ENCODE data around the gene MDM2.
A peak's percentile ranks its signal among the peaks of the same experiment; 100 is the strongest.
"Not testable (repeated sequence)": the region's sequence is repeated elsewhere in the genome, so short reads cannot be mapped to it uniquely, and the experiment has no call there.

Gene MDM2

DNA sequence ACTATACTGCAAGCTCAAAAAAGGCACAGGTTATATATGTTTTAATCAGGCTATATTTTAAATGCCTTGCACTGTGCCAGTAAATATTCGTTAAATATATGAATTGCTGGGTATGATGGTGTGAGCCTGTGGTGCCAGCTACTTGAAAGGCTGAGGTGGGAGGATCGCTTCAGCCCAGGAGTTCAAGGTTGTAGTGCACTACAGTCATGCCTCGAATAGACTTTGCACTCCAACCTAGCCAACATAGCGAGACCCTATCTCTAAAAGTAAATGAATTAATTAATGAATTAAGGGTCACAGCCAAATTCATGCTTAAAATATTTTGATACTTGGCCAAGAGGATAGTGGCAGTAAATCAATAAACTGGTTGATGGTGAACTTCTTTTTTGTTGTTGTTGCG, 22.2 kb upstream of the MDM2 start:
- no peak for DNase-seq (ENCODE audit: low spot score)

DNA sequence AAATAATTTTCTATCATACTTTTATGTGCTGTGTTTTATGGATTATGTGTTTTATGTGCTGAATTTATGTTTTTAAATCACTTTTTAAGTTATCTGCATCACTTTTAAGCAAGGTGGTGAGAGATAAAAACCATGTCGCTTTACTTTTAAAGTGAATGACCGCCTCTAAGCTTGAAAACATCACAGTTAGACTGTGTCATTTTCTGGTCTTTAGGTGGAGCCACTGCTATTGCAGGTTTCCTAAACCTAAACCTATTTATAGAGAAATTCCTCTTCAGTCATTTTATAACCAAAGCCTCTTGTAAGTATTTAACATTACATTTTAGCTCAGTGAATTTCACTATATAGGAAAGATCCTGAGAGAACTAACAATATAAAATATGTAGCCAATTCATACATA, 21.0 kb upstream of the MDM2 start:
- peak; percentile 25 for DNase-seq (ENCODE audit: low spot score)

DNA sequence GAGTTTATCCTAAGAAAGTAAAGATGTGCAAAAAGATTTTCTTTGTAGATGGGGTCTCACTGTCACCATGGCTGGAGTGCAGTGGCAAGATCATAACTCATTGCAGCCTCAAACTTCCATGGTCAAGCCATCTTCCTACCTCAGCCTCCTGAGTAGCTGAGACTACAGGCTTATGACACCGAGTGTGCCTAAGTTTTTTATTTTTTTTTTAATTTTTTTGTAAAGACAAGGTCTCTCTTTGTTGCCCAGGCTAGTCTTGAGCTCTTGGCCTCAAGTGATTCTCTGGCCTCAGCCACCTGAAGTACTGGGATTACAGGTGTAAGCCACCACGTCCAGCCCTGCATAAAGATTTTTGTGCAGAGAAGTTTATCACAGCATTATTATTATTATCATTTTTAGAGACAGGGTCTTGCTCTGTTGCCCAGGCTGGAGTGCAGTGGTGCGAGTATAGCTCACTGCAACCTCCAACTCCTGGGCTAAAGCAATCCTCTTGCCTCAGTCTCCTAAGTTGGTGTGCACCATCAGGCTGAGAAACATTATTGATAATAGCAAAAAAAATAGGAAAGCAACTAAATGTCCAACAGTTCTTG, 19.3 kb upstream of the MDM2 start:
- DNase-seq (ENCODE audit: low spot score): no peak

DNA sequence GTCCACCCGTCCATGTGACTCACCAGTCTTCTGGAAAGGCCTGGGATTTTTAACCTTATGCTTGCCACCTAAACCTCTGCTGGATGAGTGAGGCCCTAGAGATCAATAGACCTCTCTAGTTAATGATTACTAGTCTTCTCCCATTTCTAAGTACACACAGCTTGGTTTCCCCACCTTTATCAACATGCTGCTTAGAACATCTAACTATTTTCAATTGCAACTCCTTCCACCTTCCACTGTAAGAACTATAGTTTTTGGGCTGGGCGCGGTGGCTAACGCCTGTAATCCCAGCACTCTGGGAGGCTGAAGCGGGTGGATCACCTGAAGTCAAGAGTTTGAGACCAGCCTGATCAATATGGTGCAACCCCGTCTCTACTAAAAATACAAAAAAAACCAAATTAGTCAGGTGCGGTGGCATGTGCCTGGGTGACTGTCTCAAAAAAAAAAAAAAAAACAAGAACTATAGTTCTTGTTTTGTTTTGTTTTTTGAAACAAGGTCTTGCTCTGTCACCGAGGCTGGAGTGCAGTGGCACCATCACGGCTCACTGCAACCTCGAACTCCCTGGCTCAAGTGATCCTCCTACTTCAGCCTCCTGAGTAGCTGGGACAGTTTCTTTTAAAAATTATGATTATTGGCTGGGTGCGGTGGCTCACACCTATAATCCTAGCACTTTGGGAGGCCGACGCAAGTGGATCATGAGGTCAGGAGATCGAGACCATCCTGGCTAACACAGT, 18.7 kb upstream of the MDM2 start:
- no peak for DNase-seq (ENCODE audit: low spot score)

DNA sequence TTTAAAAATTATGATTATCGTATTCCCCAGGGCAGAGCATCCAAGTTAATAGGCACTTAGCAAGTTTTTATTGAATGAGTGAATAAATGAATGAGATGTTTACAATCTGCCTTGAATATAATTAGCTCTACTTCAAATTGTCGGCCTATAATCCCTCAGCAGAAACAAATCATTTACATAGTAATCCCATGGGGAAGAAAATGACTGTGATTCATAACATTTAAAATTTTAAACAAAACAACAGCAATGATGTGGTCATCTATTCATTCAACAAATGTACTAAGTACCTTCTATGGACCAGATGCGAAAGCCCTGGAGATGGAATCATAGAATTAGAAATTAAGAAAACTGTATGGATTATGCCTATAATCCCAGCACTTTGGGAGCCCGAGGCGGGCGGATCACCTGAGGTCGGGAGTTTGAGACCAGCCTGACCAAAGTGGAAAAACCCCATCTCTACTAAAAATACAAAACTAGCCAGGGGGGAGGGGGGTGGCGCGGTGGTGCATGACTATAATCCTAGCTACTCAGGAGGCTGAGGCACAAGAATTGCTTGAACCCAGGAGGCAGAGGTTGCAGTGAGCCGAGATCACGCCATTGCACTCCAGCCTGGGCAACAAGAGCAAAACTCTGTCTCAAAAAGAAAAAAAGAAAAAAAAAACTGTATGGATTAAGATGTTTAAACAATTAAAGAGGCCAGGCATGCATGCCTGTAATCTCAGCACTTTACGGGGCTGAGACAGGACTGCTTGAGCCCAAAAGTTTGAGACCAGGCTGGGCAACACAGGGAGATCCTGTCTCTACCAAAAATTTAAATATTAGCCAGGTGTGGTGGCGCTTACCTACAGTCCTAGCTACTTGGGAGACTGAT, 17.7 kb upstream of the MDM2 start:
- DNase-seq (ENCODE audit: low spot score): no peak

DNA sequence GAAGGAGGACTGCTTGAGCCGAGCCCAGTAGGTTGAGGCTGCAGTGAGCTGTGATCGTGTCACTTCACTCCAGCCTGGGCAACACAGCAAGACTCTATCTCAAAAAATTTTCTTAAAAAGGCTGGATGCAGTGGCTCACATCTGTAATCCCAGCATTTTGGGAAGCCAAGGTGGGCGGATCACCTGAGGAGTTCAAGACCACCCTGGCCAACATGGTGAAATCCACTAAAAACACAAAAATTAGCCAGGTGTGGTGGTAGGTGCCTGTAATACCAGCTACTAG, 17.1 kb upstream of the MDM2 start:
- no peak for DNase-seq (ENCODE audit: low spot score)

DNA sequence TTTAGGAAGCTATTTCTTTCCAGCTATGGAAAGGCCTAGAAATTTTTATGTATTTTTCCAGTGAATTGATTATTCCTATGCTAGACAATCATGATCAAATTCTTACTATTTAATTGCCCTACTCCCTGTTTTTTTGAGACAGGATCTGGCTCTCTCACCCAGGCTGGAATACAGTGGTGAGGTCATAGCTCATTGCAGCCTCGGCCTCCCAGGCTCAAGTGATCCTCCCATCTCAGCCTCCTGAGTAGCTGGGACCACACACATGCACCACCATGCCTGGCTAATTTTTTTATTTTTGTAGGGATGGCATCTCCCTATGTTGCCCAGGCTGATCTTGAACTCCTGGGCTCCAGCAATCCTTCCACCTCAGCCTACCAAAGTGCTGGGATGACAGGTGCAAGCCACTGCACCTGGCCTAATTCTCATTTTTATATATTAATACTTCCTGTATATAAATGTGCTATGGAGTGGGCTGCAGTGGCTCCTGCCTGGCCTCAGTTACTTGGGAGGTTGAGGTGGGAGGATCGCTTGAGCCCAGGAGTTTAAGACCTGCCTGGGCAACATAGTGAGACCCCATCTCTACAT, 16.0 kb upstream of the MDM2 start:
- DNase-seq (ENCODE audit: low spot score): no peak

DNA sequence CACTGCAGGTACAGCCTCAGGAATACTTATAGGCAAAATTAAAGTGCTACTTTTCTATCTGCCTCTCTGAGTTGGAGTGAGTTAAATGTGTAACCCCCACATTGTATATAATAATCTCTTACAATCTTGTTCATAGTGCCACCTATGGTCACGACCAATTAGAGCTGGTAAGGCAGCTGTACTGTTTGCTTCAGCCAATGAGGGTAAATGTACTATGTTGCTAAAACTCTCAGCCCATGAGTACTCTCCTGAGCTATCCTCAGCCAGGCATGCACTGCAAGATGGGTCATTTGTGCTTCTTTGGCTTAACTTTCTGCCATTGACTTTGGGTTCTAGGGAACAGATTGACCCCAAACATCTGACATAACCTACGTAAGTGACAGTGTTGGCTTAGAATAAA, 15.0 kb upstream of the MDM2 start:
- DNase-seq (ENCODE audit: low spot score): peak; percentile 89

DNA sequence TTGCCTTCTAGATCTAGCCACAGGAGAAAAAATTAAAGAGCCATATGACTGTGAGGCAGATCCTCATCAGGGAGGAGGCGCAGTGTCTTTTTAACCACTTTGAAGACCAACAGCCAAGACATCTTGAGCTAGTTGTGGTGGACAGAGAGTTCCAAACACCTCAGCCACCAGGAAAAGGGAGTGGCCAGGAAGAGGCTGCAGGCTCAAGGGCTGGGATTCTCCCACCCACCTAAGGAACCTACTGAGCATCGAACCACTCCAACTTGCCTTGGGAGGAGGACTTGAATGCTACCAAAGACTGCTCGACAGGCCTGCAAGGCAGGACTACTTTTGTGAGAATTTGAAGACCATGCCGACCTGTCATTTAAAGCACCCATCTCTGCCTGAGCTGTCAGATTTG, 14.5 kb upstream of the MDM2 start:
- no peak for DNase-seq (ENCODE audit: low spot score)

DNA sequence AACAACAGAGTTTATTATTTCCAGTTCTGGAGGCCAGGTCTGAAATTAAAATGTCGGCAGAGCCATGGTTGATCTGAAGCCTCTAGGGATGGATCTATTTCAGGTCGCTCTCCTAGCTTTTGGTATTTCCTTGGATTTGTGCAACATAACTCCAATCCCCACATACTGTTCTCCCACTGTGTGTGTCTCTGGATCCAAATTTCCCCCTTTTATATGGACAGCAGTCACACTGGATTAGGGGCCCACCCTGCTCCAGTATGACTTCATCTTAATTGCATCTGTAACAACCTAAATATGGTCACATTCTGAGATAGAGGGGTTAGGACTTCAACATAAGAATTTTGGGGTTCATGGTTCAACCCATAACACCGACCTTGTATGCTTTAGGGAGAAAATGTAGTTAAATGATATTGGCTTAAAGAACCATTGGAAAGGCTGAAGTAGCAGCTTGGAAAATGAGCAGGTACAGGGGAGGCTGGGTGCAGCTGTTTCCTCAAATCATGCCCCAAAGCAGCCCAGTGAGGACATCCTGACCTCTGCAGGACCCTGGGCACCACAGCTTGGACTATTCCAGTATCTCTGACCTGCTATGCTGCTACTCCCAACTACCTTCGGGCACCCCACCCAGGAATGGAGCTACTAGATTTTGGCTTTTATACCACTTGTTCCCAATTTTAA, 13.9 kb upstream of the MDM2 start:
- no peak for DNase-seq (ENCODE audit: low spot score)

DNA sequence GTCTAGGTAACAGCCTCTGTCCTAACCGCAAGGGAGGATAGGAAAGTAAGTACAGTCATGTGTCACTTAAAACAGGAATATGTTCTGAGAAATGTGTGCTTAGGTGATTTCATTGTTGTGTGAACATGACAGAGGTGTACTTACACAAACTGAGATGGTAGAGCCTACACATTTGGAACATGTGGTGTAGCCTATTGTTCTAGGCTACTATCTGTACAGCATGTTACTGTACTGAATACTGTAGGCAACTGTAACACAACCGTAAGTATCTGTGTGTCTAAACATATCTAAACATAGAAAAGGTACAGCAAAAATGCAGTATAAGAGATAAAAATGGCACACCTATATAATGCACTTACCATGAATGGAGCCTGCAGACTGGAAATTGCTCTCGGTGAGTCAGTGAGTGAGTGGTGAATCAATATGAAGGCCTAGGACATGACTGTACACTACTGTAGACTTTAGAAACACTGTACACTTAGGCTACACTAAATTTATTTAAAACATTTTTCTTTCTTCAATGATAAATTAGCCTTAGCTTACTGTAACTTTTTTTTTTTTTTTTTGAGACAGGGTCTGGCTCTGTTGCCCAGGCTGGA, 13.2 kb upstream of the MDM2 start:
- no peak for DNase-seq (ENCODE audit: low spot score)

DNA sequence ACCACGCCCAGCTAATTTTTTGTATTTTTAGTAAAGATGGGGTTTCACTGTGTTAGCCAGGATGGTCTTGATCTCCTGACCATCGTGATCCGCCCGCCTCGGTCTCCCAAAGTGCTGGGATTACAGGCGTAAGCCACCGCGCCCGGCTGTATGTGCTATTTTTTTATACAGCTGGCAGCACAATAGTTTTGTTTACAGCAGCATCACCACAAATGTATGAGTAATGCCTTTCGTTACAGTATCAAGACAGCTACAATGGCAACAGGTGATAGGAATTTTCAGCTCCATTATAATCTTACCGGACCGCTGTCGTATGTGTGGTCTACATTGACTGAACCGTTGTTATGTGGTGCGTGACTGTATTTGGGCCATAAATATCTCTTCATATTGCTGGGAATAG, 11.6 kb upstream of the MDM2 start:
- DNase-seq (ENCODE audit: low spot score): no peak

DNA sequence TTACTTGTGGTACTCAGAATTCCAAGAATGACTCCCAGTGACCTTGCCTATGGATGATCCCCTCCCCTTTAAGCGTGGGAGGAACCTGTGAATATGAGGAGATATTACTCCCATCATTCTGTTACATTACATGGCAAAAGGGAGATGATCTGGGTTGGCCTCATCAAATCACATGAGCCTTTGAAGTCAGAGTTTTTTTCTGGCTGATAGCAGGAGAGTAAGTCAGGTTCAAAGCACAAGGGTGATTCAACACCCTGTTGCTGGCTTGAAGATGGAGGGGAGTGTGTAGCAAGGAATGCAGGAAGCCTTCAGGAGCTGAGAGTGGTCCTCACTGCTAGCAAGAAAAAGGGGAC, 9.1 kb upstream of the MDM2 start:
- DNase-seq (ENCODE audit: low spot score): no peak

DNA sequence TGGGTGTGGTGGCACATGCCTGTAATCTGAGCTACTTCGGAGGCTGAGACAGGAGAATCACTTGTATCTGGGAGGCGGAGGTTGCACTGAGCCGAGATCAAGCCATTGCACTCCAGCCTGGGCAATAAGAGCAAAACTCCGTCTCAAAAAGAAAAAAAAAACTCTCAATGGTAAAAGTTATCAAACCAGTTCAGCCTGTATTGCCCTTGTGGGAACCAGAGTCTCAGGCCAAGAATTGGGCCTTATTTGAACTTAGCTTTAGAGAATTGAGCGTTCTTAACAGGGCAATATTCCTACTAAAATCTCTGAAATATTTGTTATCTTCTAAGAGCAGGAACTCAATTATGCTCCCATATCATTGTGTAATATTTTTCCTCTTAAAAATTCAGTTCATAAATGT, 7.7 kb upstream of the MDM2 start:
- no peak for DNase-seq (ENCODE audit: low spot score)

DNA sequence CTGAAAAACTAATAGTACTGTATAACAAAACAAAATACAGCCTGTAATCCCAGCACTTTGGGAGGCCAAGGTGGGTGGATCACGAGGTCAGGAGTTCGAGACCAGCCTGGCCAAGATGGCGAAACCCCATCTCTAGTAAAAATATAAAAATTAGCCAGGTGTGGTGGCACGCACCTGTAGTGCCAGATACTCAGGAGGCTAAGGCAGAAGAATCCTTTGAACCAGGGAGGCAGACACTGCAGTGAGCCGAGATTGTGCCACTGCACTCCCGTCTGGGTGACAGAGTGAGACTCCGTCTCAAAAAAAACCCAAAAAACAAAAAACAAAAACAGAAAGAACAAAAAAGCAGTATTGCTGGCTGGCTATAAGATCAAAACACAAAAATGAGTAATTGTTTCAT, 6.9 kb upstream of the MDM2 start:
- not testable (repeated sequence) for DNase-seq (ENCODE audit: low spot score)

DNA sequence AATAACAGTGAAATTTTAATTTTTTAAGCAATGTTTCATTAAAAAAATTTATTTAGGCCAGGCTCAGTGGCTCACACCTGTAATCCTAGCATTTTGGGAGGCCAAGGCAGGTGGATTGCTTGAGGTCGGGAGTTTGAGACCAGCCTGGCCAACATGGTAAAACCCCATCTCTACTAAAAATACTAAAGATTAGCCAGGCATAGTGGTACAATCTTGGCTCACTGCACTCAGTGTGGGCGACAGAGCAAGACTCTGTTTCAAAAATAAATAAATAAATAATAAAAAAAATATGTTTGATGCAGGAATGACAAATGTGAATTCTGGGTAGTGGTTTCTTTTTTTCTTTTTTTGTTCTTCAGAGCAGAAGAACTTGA, 5.6 kb upstream of the MDM2 start:
- not testable (repeated sequence) for DNase-seq (ENCODE audit: low spot score)

DNA sequence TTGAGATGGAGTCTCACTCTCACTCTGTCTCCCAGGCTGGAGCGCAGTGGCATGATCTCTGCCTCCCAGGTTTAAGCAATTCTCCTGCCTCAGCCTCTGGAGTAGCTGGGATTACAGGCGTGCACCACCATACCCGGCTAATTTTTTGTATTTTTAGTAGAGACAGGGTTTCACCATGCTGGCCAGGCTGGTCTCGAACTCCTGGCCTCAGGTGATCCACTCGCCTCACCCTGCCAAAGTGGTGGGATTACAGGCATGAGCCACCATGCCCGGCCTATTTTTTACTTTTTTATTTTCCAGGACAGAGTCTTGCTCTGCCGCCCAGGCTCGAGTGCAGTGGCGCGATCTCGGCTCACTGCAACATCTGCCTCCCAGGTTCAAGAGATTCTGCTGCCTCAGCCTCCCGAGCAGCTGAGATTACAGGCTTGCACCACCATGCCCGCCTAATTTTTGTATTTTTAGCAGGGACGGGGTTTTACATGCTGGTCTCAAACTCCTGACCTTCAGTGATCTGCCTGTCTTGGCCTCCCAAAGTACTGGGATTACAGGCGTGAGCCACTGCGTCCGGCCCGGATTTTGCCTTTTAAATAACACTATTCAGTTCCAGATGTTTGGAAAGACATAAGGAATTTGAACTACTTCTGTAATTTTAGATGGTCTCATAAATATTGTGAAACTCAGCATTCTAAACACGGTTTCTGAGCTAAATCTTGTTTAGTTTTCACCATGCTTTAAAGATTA, 4.9 kb upstream of the MDM2 start:
- DNase-seq (ENCODE audit: low spot score): not testable (repeated sequence)

DNA sequence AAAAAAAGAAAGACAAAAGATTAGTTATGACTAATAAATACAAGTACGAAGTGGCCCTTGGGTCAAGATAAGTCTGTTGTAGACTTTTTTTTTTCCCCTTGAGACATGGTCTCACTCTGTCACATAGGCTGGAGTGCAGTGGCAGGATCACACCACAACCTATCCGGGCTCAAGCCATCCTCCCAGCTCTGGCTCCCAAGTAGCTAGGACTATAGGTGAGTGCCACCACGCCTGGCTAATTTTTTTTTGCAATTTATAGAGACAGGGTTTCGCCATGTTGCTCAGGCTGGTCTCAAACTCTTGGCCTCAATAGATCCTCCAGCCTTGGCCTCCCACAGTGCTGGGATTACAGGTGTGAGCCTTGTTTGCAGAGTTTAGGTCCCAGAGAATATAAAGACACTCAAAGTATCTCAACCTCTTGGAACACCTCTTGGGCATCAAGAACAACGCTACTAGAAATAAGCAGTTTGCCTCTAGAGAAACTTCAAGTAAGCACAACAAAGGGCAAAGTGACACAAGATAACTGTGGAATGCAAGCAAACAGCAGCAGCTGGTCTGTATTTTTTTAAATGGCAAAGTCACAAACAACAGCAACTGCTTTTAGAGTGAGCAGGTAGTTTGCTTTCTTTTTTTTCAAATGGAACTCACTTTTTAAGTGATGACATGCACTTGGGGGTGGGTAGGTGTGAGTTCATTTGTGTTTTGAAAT, 3.9 kb upstream of the MDM2 start:
- no peak for DNase-seq (ENCODE audit: low spot score)

DNA sequence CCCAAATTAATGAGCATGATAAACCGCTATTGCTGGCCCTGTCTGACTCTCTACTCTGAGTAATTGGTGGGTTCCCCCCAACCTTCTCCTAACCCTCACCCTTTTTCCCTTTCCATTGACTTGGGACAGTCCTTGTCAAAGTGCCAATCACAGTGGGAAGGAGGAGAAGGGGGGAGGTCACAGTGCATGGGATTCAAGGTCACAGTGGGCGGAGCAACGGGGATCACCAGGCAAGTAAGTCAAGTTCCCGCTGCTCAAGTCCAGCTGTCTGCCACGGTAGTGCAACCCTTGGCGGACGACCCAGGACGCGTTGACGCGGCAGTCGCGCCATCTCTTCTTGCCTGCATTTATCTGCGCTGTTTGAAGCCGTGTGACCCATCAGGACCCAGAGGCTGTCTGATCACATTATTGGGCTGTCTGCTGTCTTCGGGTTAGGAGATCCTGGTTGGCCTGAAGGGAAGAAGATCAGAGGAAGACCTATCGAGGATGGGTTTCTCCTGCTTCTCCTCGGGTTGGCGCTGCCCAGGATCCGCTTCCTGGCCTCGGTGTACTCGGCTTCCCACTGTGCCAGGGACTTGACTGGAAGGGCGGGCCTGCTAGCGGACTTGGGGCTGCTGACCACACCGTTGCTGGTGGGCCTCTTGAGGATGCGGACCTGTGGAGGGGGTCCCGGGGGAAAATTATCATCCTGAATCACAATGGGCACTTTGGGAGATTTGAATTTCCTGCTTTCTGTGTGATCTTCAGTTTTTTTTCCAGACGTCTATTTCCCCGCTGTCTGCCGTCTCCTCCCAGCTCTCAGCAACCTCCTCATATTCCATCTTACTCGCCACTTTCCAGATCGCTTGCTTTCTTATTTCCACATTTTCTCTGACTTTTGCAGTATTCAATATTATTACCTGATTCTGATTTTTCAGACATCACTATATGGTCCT, 3.1 kb upstream of the MDM2 start:
- DNase-seq (ENCODE audit: low spot score): peak; percentile 13
